GM23248 (cell line): ENCODE data around the gene AFF3.

Source experiments
- EZH2 ChIP-seq: fragments of 200-600 bp; sonication (generic); IDR thresholded peaks from 2 replicates; pipeline ENCODE4 v1.6.1; 2018; ENCODE audit warnings: antibody characterized with exemption, mild to moderate bottlenecking; ENCODE audit not compliant: insufficient read depth, poor library complexity, severe bottlenecking
- EZH2phosphoT487 ChIP-seq: fragments of 200-600 bp; sonication (generic); IDR thresholded peaks from 2 replicates; pipeline ENCODE4 v1.6.1; 2018; ENCODE audit warnings: antibody characterized with exemption, moderate library complexity, mild to moderate bottlenecking, low read depth; ENCODE audit not compliant: insufficient read depth

DNA sequence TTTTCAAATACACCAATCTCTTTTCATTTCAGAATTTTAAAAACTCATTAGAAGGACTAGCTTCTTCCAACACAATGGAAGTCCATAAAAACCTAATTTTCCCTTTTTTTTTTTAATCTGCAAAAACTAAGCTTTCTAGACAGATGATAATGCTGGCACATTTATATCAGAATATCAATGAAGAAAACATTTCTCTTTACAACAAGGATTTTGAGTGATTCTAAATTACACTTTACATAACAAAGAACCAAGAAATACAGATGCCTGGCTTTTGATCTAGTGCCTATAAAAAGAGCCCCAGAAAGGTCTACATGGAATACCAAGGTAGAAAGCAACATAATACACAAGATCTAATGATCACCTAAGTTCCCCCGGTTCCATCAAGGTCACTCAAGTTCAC is 108.0 kb downstream of the AFF3 start:
- TF ChIP-seq EZH2phosphoT487, result no peak
- no peak for TF ChIP-seq EZH2
